ENCODE measurements around the gene NAT8L.

DNA sequence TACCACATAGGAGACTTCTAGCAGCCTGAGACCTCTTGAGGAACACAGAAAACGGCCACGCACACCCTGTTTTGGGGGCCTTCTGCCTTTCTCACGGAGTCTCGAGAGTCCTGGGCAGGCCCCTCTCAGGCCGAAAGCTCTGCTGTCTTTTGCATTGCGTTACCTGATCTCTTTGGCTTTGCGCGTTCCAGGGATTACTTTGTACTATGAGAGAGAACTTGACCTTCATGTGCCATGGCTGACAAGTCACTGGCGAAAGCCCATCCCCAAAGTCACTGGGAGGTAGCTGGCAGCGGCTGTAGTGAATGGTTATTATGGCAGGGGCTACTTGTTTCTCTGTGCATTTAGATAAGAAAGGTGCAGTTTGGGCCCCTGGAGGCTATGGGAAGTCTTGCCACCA lies 8.0 kb upstream of the NAT8L start:
- TF ChIP-seq, protein P1, sequence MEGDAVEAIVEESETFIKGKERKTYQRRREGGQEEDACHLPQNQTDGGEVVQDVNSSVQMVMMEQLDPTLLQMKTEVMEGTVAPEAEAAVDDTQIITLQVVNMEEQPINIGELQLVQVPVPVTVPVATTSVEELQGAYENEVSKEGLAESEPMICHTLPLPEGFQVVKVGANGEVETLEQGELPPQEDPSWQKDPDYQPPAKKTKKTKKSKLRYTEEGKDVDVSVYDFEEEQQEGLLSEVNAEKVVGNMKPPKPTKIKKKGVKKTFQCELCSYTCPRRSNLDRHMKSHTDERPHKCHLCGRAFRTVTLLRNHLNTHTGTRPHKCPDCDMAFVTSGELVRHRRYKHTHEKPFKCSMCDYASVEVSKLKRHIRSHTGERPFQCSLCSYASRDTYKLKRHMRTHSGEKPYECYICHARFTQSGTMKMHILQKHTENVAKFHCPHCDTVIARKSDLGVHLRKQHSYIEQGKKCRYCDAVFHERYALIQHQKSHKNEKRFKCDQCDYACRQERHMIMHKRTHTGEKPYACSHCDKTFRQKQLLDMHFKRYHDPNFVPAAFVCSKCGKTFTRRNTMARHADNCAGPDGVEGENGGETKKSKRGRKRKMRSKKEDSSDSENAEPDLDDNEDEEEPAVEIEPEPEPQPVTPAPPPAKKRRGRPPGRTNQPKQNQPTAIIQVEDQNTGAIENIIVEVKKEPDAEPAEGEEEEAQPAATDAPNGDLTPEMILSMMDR (IDR thresholded peaks at IDR 0.05) = no peak
- TF ChIP-seq POLR2A (IDR thresholded peaks at IDR 0.05; ENCODE audit: low read depth) (no peak), POLR2AphosphoS5 (IDR thresholded peaks at IDR 0.05) (no peak), EP300 (IDR thresholded peaks at IDR 0.05) (no peak)

Measured in esophagus muscularis mucosa (tissue), 4 donors.